OCI-LY7 (cell line): ENCODE data around the gene EPB41L2. TPM values are rescaled to one million over a fixed set of nuclear protein-coding genes. Genes with fewer than 3 reads are reported as not detected.

Source experiments
- BruUV-seq: library from RNA; stranded (reverse); fragments of 400-500 nt; replicated peaks from 2 replicates; lab custom pipeline; 2021; lab: Mats Ljungman, UMichigan
- CTCF ChIA-PET: fragments of 300-600 bp; sonication (Branson Sonifier 250); formaldehyde crosslinking; loops from one replicate; lab custom pipeline; 2022; ENCODE audit warnings: antibody characterized with exemption; ENCODE audit not compliant: unreplicated experiment; lab: Charles Lee
- POLR2A ChIA-PET: fragments of 300-600 bp; sonication (Branson Sonifier 250); formaldehyde crosslinking; loops from one replicate; lab custom pipeline; 2022; ENCODE audit warnings: antibody characterized with exemption; lab: Charles Lee
- DNase-seq: peaks from one replicate; pipeline ENCODE4 v3.0.0-alpha.2; 2015; ENCODE audit warnings: low spot score
- H2AFZ ChIP-seq: fragments of 200-600 bp; sonication (generic), shearing (Covaris generic); 2 replicates; pipeline ENCODE4 v1.6.1; 2014; ENCODE audit warnings: mild to moderate bottlenecking, antibody characterized with exemption, low read length, moderate library complexity
- H3K27ac ChIP-seq: fragments of 200-600 bp; sonication (generic); 2 replicates; pipeline ENCODE4 v1.5.1; 2014; ENCODE audit warnings: mixed run types, low read depth, mild to moderate bottlenecking, moderate library complexity, low read length, inconsistent platforms; ENCODE audit not compliant: poor library complexity, severe bottlenecking
- H3K36me3 ChIP-seq: fragments of 200-600 bp; sonication (generic); 2 replicates; pipeline ENCODE4 v1.6.1; 2014; ENCODE audit warnings: mild to moderate bottlenecking, antibody characterized with exemption, low read length, moderate library complexity, mixed read lengths; ENCODE audit not compliant: insufficient read depth
- H3K4me1 ChIP-seq: fragments of 200-600 bp; sonication (generic); 2 replicates; pipeline ENCODE4 v1.5.1; 2014; ENCODE audit warnings: mild to moderate bottlenecking, low read length; ENCODE audit not compliant: insufficient read depth, poor library complexity, severe bottlenecking
- H3K4me2 ChIP-seq: fragments of 200-600 bp; sonication (generic); 2 replicates; pipeline ENCODE4 v1.6.1; 2014; ENCODE audit warnings: mild to moderate bottlenecking, low read length
- H3K4me3 ChIP-seq: fragments of 200-600 bp; sonication (generic); 2 replicates; pipeline ENCODE4 v1.5.1; 2014; ENCODE audit warnings: mild to moderate bottlenecking, low read depth, low read length; ENCODE audit not compliant: poor library complexity, severe bottlenecking
- H3K79me2 ChIP-seq: fragments of 200-600 bp; sonication (generic); 2 replicates; pipeline ENCODE4 v1.6.1; 2016; ENCODE audit warnings: low read depth, mild to moderate bottlenecking, low read length, moderate library complexity, mixed read lengths; ENCODE audit not compliant: insufficient read depth
- H3K9me2 ChIP-seq: fragments of 200-600 bp; sonication (generic); 2 replicates; pipeline ENCODE4 v1.6.1; 2016; ENCODE audit warnings: mild to moderate bottlenecking, low read length, mixed read lengths; ENCODE audit not compliant: insufficient read depth
- H3K9me3 ChIP-seq: fragments of 200-600 bp; sonication (generic); 2 replicates; pipeline ENCODE4 v1.6.1; 2014; ENCODE audit warnings: mild to moderate bottlenecking, mixed run types, low read length, mixed read lengths
- H4K20me1 ChIP-seq: fragments of 200-600 bp; sonication (generic); 2 replicates; pipeline ENCODE4 v1.6.1; 2014; ENCODE audit warnings: mild to moderate bottlenecking, antibody characterized with exemption, low read length, moderate library complexity, mixed read lengths; ENCODE audit not compliant: insufficient read depth
- EZH2phosphoT487 ChIP-seq: fragments of 200-600 bp; sonication (generic); IDR thresholded peaks from 2 replicates; pipeline ENCODE4 v1.6.1; 2018; ENCODE audit warnings: low read depth, borderline replicate concordance, mild to moderate bottlenecking, mixed run types, antibody characterized with exemption, low read length, moderate library complexity, mixed read lengths
- intact Hi-C: fragments of 100-400 bp; cut with micrococcal nuclease; formaldehyde crosslinking; loops from one replicate; pipeline ENCODE4 v1.10.0; 2022; ENCODE audit not compliant: unreplicated experiment
- total RNA-seq, 2 experiments: library from RNA; depleted of rRNA in 1 of 2; stranded (reverse); fragments of >200 nt in 1 of 2; shearing (Covaris generic) in 1 of 2; gene quantifications; 2 replicates each; pipeline ENCODE4 v1.2.3, GENCODE V29; 2014 to 2022
- TF ChIP-seq, protein P1 (sequence below): fragments of 200-600 bp; sonication (generic); conservative IDR thresholded peaks from 2 replicates; pipeline ENCODE4 v1.5.1; 2014; ENCODE audit warnings: mild to moderate bottlenecking, antibody characterized with exemption, low read length, moderate library complexity, mixed read lengths

The EPB41L2 gene
- total RNA-seq, 2 experiments from 2014 or later = 36.7 to 138 TPM

GRCh38 chr6:131037194-131037897 is 25.7 kb downstream of the EPB41L2 start:
- Histone ChIP-seq H3K9me2 (no peaks in the 10 kb centered on the region), H4K20me1 (peaks cover 8% of the 10 kb centered on the region; the same call in 1 of the 2 replicates), H3K27ac (no peak overlapping the region), H3K4me1 (no peaks in the 10 kb centered on the region), H3K4me2 (no peak overlapping the region), H3K36me3 (no peaks in the 10 kb centered on the region), H3K79me2 (peaks cover 45% of the 10 kb centered on the region), H3K9me3 (no peaks in the 10 kb centered on the region), H3K4me3 (no peak overlapping the region), H2AFZ (no peak overlapping the region)
- intact Hi-C loops = no loop called here
- CTCF ChIA-PET = no interaction called here
- POLR2A ChIA-PET = interaction anchor here (0.6 to 1.2 kb wide), 10 partner anchors 8 to 1306 kb away, joined by 3 to 4 read pairs (median 3); no protein-coding TSS in a partner anchor
- DNase-seq = no peak
- no peak for TF ChIP-seq EZH2phosphoT487
- TF ChIP-seq, protein P1, sequence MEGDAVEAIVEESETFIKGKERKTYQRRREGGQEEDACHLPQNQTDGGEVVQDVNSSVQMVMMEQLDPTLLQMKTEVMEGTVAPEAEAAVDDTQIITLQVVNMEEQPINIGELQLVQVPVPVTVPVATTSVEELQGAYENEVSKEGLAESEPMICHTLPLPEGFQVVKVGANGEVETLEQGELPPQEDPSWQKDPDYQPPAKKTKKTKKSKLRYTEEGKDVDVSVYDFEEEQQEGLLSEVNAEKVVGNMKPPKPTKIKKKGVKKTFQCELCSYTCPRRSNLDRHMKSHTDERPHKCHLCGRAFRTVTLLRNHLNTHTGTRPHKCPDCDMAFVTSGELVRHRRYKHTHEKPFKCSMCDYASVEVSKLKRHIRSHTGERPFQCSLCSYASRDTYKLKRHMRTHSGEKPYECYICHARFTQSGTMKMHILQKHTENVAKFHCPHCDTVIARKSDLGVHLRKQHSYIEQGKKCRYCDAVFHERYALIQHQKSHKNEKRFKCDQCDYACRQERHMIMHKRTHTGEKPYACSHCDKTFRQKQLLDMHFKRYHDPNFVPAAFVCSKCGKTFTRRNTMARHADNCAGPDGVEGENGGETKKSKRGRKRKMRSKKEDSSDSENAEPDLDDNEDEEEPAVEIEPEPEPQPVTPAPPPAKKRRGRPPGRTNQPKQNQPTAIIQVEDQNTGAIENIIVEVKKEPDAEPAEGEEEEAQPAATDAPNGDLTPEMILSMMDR = no peak
- BruUV-seq = no TSS peak

DNA sequence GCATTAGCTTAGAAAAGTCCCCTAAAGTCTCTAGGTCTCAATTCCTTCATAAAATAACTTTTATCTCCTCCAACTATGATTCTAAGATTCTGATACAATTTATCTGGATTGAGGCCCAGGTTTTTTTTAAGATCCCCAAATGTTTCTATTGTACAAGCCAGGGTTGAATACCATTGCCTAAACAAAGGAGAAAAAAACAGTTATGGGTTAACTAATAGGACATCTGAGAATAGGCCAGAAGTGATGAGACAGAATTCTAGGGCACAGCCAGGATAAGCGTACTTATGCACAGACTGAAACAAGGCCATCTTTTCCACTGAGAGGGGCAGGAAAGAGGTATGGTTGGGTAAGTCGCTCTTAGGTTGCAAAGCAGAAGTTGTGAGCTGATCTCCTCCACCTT is 26.4 kb downstream of the EPB41L2 start:
- ChIA-PET POLR2A (interaction anchor here (0.6 to 1.2 kb wide), 3 partner anchors 9 to 21 kb away, joined by 3 to 4 read pairs (median 3); no protein-coding TSS in a partner anchor), CTCF (no interaction called here)
- no peaks in the 10 kb centered on the region for H3K36me3 ChIP-seq
- H3K9me2 ChIP-seq = no peaks in the 10 kb centered on the region
- H3K27ac ChIP-seq = no peak overlapping the region
- intact Hi-C loops = no loop called here
- no peak overlapping the region for H3K4me2 ChIP-seq
- H2AFZ ChIP-seq = no peak overlapping the region
- H3K4me1 ChIP-seq = no peaks in the 10 kb centered on the region
- no peak for TF ChIP-seq EZH2phosphoT487
- peaks cover 47% of the 10 kb centered on the region for H3K79me2 ChIP-seq
- 0 out of 2 replicates have a peak, but pooled peaks cover 5% of the 10 kb centered on the region for H4K20me1 ChIP-seq
- no TSS peak for BruUV-seq
- no peaks in the 10 kb centered on the region for H3K9me3 ChIP-seq
- no peak overlapping the region for H3K4me3 ChIP-seq
- no peak for DNase-seq

DNA sequence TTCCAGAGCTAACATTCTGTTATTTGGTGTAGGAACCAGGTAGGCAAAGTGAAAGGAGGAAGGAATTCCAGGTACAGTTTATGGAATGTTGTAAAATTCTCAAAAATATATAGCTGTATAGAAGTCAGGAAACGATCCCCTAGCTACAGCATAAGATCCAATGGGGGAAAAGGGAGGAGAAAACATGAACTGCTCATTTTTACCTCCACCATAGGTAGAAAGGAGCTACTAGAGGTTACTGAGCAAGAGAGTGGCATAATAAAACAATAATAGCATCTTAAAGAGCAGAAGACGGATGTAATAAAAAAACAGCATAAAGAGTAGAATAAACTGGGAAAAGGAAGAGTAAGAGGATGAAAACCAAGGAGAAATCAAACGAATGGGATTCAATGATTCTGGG is 26.9 kb downstream of the EPB41L2 start:
- Histone ChIP-seq H3K9me3 (no peaks in the 10 kb centered on the region), H3K9me2 (no peaks in the 10 kb centered on the region), H3K36me3 (no peaks in the 10 kb centered on the region), H3K27ac (no peak overlapping the region), H2AFZ (no peak overlapping the region), H4K20me1 (0 out of 2 replicates have a peak, but pooled peaks cover 5% of the 10 kb centered on the region), H3K4me2 (no peak overlapping the region), H3K4me1 (no peaks in the 10 kb centered on the region), H3K4me3 (no peak overlapping the region), H3K79me2 (peaks cover 42% of the 10 kb centered on the region)
- CTCF ChIA-PET = no interaction called here
- DNase-seq = no peak
- POLR2A ChIA-PET = interaction anchor here (0.9 to 1.2 kb wide), 2 partner anchors 9 to 12 kb away, joined by 3 read pairs; no protein-coding TSS in a partner anchor
- no peak for TF ChIP-seq EZH2phosphoT487
- TF ChIP-seq, protein P1 = no peak
- intact Hi-C loops = no loop called here
- BruUV-seq = no TSS peak
